Type B pancreatic cell (in vitro differentiated cells): ENCODE data around the gene FRMD4A. TPM values are rescaled to one million over a fixed set of nuclear protein-coding genes. Genes with fewer than 3 reads are reported as not detected.
A peak's percentile ranks its signal among the peaks of the same experiment; 100 is the strongest.

Experiments used
- DNase-seq: peaks from one replicate; pipeline ENCODE4 v3.0.0; 2021; ENCODE audit warnings: mixed read lengths; ENCODE audit not compliant: unreplicated experiment; ENCODE audit errors: extremely low spot score
- H3K27ac Mint-ChIP-seq: 2 replicates; pipeline ENCODE4 v1.8.0; 2021; ENCODE audit warnings: mild to moderate bottlenecking, mixed read lengths
- H3K27me3 Mint-ChIP-seq: 2 replicates; pipeline ENCODE4 v1.8.0; 2021; ENCODE audit warnings: mixed read lengths
- H3K36me3 Mint-ChIP-seq: 2 replicates; pipeline ENCODE4 v1.8.0; 2021; ENCODE audit warnings: mixed read lengths
- H3K4me1 Mint-ChIP-seq: one replicate; pipeline ENCODE4 v1.8.0; 2021; ENCODE audit warnings: mixed read lengths; ENCODE audit not compliant: unreplicated experiment
- H3K4me3 Mint-ChIP-seq: 2 replicates; pipeline ENCODE4 v1.8.0; 2021; ENCODE audit warnings: mild to moderate bottlenecking, mixed read lengths
- H3K9me3 Mint-ChIP-seq: 2 replicates; pipeline ENCODE4 v1.8.0; 2021; ENCODE audit warnings: mixed read lengths
- total RNA-seq: library from RNA; stranded (reverse); gene quantifications from 2 replicates; pipeline ENCODE4 v1.2.1, GENCODE V29; 2021; ENCODE audit warnings: low replicate concordance
- TF ChIP-seq, protein P1 (sequence below): fragments of 200-600 bp; sonication (generic); conservative IDR thresholded peaks from 2 replicates; pipeline ENCODE4 v1.5.0; 2021; ENCODE audit warnings: antibody characterized with exemption, mild to moderate bottlenecking

The FRMD4A gene
- total RNA-seq, 1 donor from 2014 or later = 88.9 TPM

DNA sequence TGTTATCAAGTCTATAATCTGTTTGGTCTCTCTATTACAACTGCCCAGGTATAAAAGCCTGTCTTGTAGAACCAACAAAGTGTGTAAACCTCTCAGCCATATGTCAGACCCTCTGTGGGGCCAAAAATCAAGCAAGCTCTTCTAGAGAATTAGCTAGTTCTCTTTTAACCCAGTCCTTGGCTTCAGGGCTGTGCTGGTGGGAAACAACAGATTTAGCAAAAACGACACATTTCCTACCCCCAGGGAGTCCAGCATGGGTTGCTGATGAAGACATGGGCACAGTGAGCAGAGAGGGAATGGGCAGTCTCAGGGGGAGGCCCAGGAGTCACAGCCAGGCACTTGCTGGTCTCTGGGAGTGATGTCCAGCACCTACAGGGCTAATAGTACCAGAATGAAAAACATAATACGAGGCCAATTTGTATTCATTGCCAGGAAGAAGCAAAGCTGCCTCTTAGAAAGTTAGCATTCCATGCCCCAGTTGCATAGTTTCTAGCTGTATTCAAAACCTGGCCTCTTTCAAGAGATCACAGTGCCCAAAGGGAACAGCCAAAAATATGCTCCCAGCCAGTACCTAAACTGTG is 80.1 kb downstream of the FRMD4A start:
- Mint-ChIP-seq H3K27ac (no peak overlapping the region), H3K4me1 (peaks cover 10% of the 10 kb centered on the region)

DNA sequence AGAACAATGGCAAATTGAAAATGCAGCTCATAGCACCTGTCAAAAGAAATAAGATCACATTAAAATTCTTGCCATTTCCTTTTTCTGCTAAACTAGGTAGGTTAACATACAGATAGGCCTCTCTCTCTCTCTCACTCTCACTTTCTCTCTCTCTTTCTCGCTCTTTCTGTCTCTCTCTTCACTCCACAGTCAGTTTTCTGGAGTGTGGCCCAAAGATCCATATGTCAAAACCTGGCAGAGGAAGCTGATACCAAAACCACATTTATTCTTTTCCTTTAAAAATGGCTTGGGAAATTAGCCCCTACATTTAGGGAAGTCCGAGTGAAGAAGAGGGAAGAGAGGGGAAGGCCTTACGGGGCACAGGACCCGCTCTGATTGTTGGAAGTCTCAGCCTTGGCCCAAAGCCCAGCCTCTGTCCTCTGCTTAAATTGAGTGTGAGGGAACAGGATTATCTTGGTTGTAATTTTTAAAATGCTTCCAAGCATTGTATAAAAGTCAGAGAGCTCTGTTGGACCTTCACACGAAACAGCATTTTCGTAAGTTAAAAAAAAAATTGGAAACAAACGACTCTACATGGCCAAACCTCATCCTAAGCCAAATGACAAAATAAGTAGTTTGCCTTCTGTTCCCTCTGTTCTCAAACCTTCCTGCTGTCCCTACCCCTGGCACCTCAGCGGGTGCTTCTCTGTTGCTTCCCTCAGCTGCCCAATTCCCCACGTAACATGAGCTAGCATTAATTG is 83.2 kb downstream of the FRMD4A start:
- no peak for DNase-seq
- H3K36me3 Mint-ChIP-seq = no peaks in the 10 kb centered on the region
- no peaks in the 10 kb centered on the region for H3K9me3 Mint-ChIP-seq
- H3K4me3 Mint-ChIP-seq = no peak overlapping the region
- H3K27me3 Mint-ChIP-seq = peaks cover 6% of the 10 kb centered on the region
- TF ChIP-seq, protein P1, sequence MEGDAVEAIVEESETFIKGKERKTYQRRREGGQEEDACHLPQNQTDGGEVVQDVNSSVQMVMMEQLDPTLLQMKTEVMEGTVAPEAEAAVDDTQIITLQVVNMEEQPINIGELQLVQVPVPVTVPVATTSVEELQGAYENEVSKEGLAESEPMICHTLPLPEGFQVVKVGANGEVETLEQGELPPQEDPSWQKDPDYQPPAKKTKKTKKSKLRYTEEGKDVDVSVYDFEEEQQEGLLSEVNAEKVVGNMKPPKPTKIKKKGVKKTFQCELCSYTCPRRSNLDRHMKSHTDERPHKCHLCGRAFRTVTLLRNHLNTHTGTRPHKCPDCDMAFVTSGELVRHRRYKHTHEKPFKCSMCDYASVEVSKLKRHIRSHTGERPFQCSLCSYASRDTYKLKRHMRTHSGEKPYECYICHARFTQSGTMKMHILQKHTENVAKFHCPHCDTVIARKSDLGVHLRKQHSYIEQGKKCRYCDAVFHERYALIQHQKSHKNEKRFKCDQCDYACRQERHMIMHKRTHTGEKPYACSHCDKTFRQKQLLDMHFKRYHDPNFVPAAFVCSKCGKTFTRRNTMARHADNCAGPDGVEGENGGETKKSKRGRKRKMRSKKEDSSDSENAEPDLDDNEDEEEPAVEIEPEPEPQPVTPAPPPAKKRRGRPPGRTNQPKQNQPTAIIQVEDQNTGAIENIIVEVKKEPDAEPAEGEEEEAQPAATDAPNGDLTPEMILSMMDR = no peak
- H3K27ac Mint-ChIP-seq = no peak overlapping the region
- peaks cover 4% of the 10 kb centered on the region for H3K4me1 Mint-ChIP-seq

More for the DNA sequence above, 80.1 kb downstream of the FRMD4A start:
- Mint-ChIP-seq H3K9me3 (no peaks in the 10 kb centered on the region), H3K4me3 (no peak overlapping the region), H3K36me3 (no peaks in the 10 kb centered on the region), H3K27me3 (peaks cover 6% of the 10 kb centered on the region)
- no peak for DNase-seq
- TF ChIP-seq, protein P1 = no peak

DNA sequence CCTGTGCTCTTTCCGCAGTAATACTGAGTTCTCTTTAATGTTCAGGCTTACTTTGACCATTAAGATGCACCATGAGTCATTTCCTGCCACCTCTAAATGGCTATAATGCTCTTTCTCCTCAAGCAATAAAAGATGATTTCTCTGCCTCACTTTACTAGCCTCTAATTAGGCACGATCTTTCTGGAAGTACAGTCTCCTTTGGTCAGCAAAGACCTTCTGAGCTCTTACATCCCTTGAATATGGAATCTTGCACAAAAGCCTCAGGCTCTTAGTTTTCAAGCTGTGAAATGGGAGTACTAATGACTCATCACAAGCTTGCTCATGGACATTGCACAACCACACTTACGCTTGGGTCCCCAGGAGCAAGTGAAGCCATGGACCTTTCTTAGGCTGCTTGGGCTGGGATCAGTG is 85.9 kb downstream of the FRMD4A start:
- no peak overlapping the region for H3K4me3 Mint-ChIP-seq
- H3K27me3 Mint-ChIP-seq = peaks cover 6% of the 10 kb centered on the region
- TF ChIP-seq, protein P1 = no peak
- peaks cover 15% of the 10 kb centered on the region for H3K4me1 Mint-ChIP-seq
- H3K9me3 Mint-ChIP-seq = no peaks in the 10 kb centered on the region
- H3K36me3 Mint-ChIP-seq = no peaks in the 10 kb centered on the region
- no peak overlapping the region for H3K27ac Mint-ChIP-seq
- no peak for DNase-seq

DNA sequence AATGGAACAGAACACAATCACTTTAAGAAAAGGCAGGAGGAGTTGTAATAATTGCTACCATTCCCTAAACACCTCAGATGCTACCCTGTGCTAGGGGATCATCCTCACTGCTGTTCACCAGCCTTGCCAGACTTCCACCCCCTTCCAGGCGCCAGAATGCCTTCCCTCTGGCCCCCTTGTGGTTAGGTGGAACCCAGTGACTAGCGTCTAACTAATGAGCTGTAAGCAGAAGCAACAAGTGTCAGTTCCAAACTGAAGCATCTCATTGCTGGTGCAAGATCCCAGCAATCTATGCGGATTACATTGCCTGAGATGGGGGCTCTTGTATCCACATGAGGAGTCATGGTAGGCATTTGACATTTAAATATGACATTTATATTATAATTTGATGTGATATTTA is 86.6 kb downstream of the FRMD4A start:
- Mint-ChIP-seq H3K27ac (no peak overlapping the region), H3K9me3 (no peaks in the 10 kb centered on the region), H3K4me3 (no peak overlapping the region), H3K36me3 (no peaks in the 10 kb centered on the region), H3K27me3 (peaks cover 6% of the 10 kb centered on the region), H3K4me1 (peaks cover 15% of the 10 kb centered on the region)
- no peak for DNase-seq
- TF ChIP-seq, protein P1 = peak; percentile 60

DNA sequence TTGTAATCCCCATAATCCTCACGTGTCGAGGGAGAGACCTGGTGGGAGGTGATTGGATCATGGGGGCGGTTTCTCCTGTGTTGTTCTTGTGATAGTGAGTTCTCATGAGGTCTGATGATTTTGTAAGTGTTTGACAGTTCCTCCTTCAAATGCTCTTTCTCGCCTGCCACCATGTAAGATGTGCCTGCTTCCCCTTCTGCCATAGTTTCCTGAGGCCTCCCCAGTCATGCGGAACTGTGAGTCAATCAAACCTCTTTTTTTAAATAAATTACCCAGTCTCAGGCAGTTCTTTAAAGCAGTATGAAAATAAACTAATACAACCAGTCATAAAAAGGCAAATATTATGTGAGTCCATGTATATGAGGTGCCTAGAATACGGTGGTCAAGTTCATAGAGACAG is 87.5 kb downstream of the FRMD4A start:
- no peak for DNase-seq
- Mint-ChIP-seq H3K4me1 (peaks cover 15% of the 10 kb centered on the region), H3K27me3 (peaks cover 6% of the 10 kb centered on the region), H3K36me3 (no peaks in the 10 kb centered on the region), H3K4me3 (no peak overlapping the region), H3K9me3 (no peaks in the 10 kb centered on the region), H3K27ac (no peak overlapping the region)
- TF ChIP-seq, protein P1 = no peak
